ENCODE results near the gene NUMBL.

GRCh38 chr19:40686882-40687524 is 3.4 kb downstream of the NUMBL start:
- TF ChIP-seq, protein P1, sequence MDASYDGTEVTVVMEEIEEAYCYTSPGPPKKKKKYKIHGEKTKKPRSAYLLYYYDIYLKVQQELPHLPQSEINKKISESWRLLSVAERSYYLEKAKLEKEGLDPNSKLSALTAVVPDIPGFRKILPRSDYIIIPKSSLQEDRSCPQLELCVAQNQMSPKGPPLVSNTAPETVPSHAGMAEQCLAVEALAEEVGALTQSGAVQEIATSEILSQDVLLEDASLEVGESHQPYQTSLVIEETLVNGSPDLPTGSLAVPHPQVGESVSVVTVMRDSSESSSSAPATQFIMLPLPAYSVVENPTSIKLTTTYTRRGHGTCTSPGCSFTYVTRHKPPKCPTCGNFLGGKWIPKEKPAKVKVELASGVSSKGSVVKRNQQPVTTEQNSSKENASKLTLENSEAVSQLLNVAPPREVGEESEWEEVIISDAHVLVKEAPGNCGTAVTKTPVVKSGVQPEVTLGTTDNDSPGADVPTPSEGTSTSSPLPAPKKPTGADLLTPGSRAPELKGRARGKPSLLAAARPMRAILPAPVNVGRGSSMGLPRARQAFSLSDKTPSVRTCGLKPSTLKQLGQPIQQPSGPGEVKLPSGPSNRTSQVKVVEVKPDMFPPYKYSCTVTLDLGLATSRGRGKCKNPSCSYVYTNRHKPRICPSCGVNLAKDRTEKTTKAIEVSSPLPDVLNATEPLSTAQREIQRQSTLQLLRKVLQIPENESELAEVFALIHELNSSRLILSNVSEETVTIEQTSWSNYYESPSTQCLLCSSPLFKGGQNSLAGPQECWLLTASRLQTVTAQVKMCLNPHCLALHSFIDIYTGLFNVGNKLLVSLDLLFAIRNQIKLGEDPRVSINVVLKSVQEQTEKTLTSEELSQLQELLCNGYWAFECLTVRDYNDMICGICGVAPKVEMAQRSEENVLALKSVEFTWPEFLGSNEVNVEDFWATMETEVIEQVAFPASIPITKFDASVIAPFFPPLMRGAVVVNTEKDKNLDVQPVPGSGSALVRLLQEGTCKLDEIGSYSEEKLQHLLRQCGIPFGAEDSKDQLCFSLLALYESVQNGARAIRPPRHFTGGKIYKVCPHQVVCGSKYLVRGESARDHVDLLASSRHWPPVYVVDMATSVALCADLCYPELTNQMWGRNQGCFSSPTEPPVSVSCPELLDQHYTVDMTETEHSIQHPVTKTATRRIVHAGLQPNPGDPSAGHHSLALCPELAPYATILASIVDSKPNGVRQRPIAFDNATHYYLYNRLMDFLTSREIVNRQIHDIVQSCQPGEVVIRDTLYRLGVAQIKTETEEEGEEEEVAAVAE (CRISPR knock-in tag; IDR thresholded peaks at IDR 0.05; ENCODE audit: borderline replicate concordance) = no peak
- no peak for TF ChIP-seq ZNF12 (CRISPR knock-in tag; IDR thresholded peaks at IDR 0.05)
- TF ChIP-seq, protein P2, sequence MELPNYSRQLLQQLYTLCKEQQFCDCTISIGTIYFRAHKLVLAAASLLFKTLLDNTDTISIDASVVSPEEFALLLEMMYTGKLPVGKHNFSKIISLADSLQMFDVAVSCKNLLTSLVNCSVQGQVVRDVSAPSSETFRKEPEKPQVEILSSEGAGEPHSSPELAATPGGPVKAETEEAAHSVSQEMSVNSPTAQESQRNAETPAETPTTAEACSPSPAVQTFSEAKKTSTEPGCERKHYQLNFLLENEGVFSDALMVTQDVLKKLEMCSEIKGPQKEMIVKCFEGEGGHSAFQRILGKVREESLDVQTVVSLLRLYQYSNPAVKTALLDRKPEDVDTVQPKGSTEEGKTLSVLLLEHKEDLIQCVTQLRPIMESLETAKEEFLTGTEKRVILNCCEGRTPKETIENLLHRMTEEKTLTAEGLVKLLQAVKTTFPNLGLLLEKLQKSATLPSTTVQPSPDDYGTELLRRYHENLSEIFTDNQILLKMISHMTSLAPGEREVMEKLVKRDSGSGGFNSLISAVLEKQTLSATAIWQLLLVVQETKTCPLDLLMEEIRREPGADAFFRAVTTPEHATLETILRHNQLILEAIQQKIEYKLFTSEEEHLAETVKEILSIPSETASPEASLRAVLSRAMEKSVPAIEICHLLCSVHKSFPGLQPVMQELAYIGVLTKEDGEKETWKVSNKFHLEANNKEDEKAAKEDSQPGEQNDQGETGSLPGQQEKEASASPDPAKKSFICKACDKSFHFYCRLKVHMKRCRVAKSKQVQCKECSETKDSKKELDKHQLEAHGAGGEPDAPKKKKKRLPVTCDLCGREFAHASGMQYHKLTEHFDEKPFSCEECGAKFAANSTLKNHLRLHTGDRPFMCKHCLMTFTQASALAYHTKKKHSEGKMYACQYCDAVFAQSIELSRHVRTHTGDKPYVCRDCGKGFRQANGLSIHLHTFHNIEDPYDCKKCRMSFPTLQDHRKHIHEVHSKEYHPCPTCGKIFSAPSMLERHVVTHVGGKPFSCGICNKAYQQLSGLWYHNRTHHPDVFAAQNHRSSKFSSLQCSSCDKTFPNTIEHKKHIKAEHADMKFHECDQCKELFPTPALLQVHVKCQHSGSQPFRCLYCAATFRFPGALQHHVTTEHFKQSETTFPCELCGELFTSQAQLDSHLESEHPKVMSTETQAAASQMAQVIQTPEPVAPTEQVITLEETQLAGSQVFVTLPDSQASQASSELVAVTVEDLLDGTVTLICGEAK (IDR thresholded peaks at IDR 0.05) = no peak
- TF ChIP-seq, protein P2 (CRISPR knock-in tag; IDR thresholded peaks at IDR 0.05) = no peak
- no peak for TF ChIP-seq JUNB (CRISPR knock-in tag; IDR thresholded peaks at IDR 0.05; ENCODE audit: borderline replicate concordance)

All from HepG2 (cell line).